ENCODE data around the gene INPP5A. TPM values are rescaled to one million over a fixed set of nuclear protein-coding genes. Genes with fewer than 3 reads are reported as not detected.

Gene INPP5A
- total and polyA plus RNA-seq, 4 donors = 12.4 to 39.9 (median 28.2) TPM

GRCh38 chr10:132705943-132706342 is 168.4 kb downstream of the INPP5A start:
- 92 to 100% methylated on average over 1 of the region's 1 CpG for WGBS, 2 donors
- ATAC-seq (ENCODE audit: insufficient read depth, low FRiP score) (no peak), DNase-seq (no peak)
- Histone ChIP-seq H3K9me3 (ENCODE audit: control insufficient read depth in 4 of 4, insufficient read depth in 3 of 4, low read length in 3 of 4) (peaks cover 0 to 25% (median 4%) of the 10 kb centered on the region in 4 donors), H3K4me1 (ENCODE audit: control insufficient read depth in 5 of 5, insufficient read depth in 5 of 5, low read length in 5 of 5) (peaks cover 0 to 5% (median 0%) of the 10 kb centered on the region in 5 donors), H3K27me3 (ENCODE audit: control insufficient read depth in 3 of 3, insufficient read depth in 3 of 3, low read length in 2 of 3) (no peaks in the 10 kb centered on the region), H3K27ac (ENCODE audit: low read depth in 1 of 2, low read length in 1 of 2) (no peak overlapping the region), H3K4me3 (no peak overlapping the region), H3K9ac (ENCODE audit: insufficient read depth in 1 of 2, low read length in 2 of 2) (no peak overlapping the region), H3K36me3 (ENCODE audit: control insufficient read depth in 4 of 4, insufficient read depth in 4 of 4, low read length in 4 of 4) (peaks cover 0 to 40% (median 19%) of the 10 kb centered on the region in 4 donors)
- TF ChIP-seq CTCF (IDR thresholded peaks at IDR 0.05; ENCODE audit: control extremely low read depth, extremely low read depth) = no peak

DNA sequence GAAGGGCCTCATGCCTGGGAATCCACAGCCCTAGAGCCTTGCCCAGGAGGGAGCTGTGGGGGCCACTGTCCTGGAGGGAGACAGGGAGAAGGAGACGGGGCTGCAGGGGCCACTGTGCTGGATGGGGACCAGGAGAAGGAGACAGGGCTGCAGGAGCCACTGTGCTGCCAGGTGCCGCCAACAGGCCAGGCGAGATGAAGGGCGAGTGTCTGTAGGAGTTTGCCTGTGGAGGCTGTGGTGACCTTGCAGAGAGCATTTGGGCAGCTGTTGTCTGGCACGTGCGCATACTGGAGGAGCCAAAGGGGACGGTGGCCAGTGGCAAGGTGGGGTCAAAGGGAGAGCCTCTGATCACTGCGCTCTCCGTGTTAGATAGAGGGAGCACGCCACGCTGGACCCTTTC is 169.1 kb downstream of the INPP5A start:
- H3K27ac ChIP-seq (ENCODE audit: low read depth in 1 of 2, low read length in 1 of 2) = no peak overlapping the region
- TF ChIP-seq CTCF (IDR thresholded peaks at IDR 0.05; ENCODE audit: control extremely low read depth, extremely low read depth) = no peak
- H3K27me3 ChIP-seq (ENCODE audit: control insufficient read depth in 3 of 3, insufficient read depth in 3 of 3, low read length in 2 of 3) = no peaks in the 10 kb centered on the region
- ATAC-seq (ENCODE audit: insufficient read depth, low FRiP score) (no peak), DNase-seq (peak in 1 of 3 donors; percentile 11)
- H3K9me3 ChIP-seq (ENCODE audit: control insufficient read depth in 4 of 4, insufficient read depth in 3 of 4, low read length in 3 of 4) = peaks cover 0 to 25% (median 4%) of the 10 kb centered on the region in 4 donors
- H3K36me3 ChIP-seq (ENCODE audit: control insufficient read depth in 4 of 4, insufficient read depth in 4 of 4, low read length in 4 of 4) = peaks cover 0 to 41% (median 19%) of the 10 kb centered on the region in 4 donors
- no peak overlapping the region for H3K4me3 ChIP-seq
- H3K9ac ChIP-seq (ENCODE audit: insufficient read depth in 1 of 2, low read length in 2 of 2) = no peak overlapping the region
- 97 to 99% methylated on average over 11 of the region's 11 CpGs for WGBS, 2 donors
- no peaks in the 10 kb centered on the region for H3K4me1 ChIP-seq (ENCODE audit: control insufficient read depth in 5 of 5, insufficient read depth in 5 of 5, low read length in 5 of 5)

GRCh38 chr10:132707121-132707775 is 169.7 kb downstream of the INPP5A start:
- no peak overlapping the region for H3K9ac ChIP-seq (ENCODE audit: insufficient read depth in 1 of 2, low read length in 2 of 2)
- peak in 1 of 3 donors; percentile 1 for DNase-seq
- H3K27ac ChIP-seq (ENCODE audit: low read depth in 1 of 2, low read length in 1 of 2) = no peak overlapping the region
- 97 to 98% methylated on average over 14 of the region's 14 CpGs for WGBS, 2 donors
- ATAC-seq (ENCODE audit: insufficient read depth, low FRiP score) = no peak
- H3K36me3 ChIP-seq (ENCODE audit: control insufficient read depth in 4 of 4, insufficient read depth in 4 of 4, low read length in 4 of 4) = peaks cover 0 to 41% (median 20%) of the 10 kb centered on the region in 4 donors
- peaks cover 0 to 25% (median 4%) of the 10 kb centered on the region in 4 donors for H3K9me3 ChIP-seq (ENCODE audit: control insufficient read depth in 4 of 4, insufficient read depth in 3 of 4, low read length in 3 of 4)
- no peak overlapping the region for H3K4me3 ChIP-seq
- H3K4me1 ChIP-seq (ENCODE audit: control insufficient read depth in 5 of 5, insufficient read depth in 5 of 5, low read length in 5 of 5) = no peaks in the 10 kb centered on the region
- no peak for TF ChIP-seq CTCF (IDR thresholded peaks at IDR 0.05; ENCODE audit: control extremely low read depth, extremely low read depth)
- no peaks in the 10 kb centered on the region for H3K27me3 ChIP-seq (ENCODE audit: control insufficient read depth in 3 of 3, insufficient read depth in 3 of 3, low read length in 2 of 3)
